ENCODE results near the gene MICU2.

Gene MICU2

GRCh38 chr13:21603531-21604448 lies at the start of gene MICU2:
MICU2 (minus strand) TSS chr13:21604170; CDS start chr13:21604148, 22 bp downstream.
- no peak for FAIRE-seq

DNA sequence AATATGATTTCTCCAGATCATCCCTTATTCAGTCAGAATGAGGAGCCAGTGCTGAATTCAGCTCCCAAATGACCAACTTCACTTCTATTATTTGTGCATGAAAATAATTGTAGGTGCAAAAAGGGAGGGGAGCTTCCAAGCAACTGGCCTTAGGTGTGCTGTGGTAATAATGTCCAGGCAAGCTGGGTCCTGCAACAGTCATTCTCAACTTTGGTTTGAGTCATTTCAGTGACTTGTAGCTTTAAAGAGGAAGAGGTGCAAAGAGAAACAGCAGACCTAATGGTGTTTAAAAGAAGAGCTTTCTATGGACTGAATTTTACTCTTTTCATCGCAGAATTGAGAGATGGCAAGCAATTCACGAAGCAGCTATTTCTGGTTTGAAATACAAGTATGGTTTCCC lies 37.7 kb upstream of the MICU2 start:
- FAIRE-seq: no peak

DNA sequence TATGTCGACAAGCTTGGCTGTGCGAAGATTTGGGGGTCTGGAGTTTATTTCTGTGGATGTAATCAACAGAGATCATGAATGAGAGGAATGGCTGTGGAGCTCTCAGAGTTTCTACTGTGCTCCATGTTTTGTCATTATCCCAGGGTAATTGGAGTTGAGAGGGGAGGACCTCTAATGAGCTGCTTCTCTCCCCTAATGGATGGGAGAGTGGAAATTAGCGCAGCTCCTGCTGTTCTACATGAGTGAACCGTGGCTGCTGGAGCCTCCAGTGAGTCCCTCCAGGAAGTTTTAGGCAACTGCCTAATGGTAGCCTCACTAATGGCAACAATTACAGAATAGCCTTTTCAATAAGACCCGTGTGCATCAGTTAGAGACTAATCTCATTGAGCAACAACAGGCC lies 35.6 kb upstream of the MICU2 start:
- no peak for FAIRE-seq

GRCh38 chr13:21638319-21639282 lies 34.6 kb upstream of the MICU2 start:
- peak; percentile 89 for FAIRE-seq

DNA sequence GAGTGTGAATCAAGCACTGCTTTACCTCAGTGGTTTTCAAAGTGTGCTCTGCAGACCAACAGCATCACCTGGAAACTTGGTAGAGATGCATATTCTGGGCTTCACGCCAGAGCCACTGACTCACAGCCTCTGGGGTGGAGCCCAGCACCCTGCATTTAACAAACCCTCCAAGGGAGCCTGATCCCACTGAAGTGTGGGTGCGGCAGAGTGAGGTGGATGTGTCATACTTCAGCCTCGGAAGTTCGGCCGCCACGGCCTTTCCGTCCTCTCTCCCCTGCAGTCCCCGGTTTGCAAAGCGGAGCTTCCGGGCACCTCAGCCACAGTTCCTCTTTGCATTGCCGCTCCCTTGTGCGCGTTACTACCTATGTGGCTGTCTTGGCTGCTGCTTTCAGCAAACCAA lies 33.3 kb upstream of the MICU2 start:
- FAIRE-seq: no peak

- FAIRE-seq: no peak
Observed at GRCh38 chr13:21636656-21637055, 32.7 kb upstream of the MICU2 start.

GRCh38 chr13:21632196-21632595 lies 28.2 kb upstream of the MICU2 start:
- FAIRE-seq: no peak

DNA sequence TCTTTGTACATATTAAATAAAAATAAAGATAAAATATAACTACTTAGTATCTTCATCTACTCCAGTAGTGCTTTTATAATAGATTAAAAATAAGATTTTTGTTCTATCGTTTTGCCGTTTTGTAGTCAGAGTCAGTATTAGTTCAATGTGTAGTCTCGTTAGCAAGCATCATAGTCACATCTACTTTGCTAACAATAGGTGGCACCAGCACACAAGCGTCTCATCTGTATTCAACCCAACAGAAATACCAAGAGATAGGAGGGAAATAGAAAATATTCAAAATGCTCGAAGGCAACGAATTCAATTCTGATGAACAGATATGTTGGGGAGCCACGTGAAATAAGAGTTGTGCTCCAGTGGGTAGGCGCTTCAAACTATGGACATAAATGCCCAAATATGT lies 21.4 kb upstream of the MICU2 start:
- peak; percentile 56 for FAIRE-seq

- no peak for FAIRE-seq
Observed at GRCh38 chr13:21620861-21621260, 16.9 kb upstream of the MICU2 start.

DNA sequence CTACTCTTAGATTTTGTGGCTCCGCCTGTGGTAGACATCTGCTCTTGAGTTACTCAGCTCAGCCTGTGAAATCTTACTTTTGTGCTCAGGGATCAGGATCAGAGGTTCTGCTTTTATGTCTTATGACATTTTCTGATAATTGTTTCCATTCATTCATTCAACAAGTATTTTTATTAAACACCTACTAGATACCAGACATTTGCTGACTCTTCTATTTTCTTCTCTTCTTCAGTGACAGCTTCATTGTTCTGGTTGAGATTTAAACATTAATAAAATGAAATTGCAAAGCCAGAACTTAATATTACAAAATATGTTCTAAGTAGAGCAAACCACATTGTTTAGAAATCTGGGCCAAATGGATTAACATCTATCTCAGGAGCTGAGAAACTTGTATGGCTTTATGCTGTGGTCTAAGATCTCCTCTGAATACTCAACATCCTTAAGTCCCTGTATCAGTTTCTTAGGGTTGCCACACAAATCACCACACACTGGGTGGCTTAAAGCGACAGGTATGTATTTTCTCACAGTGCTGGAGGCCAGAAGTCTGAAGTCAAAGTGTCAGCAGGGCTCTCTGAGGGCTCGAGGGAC lies 15.8 kb upstream of the MICU2 start:
- no peak for FAIRE-seq

DNA sequence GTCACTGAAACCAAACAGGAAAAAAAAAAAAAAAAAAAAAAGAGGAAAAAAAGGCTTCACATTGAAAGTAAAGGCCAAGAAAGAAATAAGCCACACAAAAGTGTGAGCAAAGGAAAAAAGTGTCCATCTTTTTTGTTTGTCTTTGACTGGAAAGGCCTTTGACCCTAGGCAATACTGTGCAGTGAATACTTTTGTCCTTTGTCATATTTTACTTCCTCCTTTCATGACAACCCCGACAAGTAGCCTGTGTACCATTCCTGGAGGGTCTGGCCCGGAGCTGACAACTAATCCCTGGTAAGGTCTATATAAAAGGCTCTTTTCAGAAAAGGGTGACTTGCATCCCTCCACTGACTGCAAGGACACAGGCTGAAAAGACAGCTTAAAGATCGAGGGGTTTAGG lies 12.9 kb upstream of the MICU2 start:
- FAIRE-seq: no peak

GRCh38 chr13:21616205-21616866 lies 12.4 kb upstream of the MICU2 start:
- no peak for FAIRE-seq

DNA sequence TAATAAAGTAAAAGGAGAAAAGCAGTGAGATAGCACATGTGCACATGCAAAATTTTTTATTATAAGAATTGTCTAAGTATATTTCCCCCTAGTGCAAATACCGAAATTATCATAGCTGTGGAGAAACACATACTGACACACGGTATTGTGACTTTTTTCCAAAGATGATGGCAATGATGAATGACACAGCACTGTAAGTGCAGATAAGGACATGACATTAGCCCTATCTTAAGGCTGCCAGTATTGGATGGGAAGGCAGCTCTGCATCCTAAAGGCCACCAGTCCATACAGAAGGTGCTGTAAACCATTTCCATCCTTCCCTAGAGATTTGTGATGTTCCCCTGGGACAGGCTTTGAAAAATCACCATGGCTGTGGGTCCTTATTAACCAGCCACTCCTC lies 11.5 kb upstream of the MICU2 start:
- no peak for FAIRE-seq

GRCh38 chr13:21613791-21614190 lies 9.8 kb upstream of the MICU2 start:
- FAIRE-seq: no peak

GRCh38 chr13:21611385-21611784 lies 7.4 kb upstream of the MICU2 start:
- no peak for FAIRE-seq

- no peak for FAIRE-seq
Observed at GRCh38 chr13:21610687-21611086, 6.7 kb upstream of the MICU2 start.

- no peak for FAIRE-seq
Observed at GRCh38 chr13:21608961-21609360, 5.0 kb upstream of the MICU2 start.

- no peak for FAIRE-seq
Observed at GRCh38 chr13:21606796-21607195, 2.8 kb upstream of the MICU2 start.

- FAIRE-seq: no peak
Observed at GRCh38 chr13:21606251-21606650, 2.3 kb upstream of the MICU2 start.

GRCh38 chr13:21596722-21597121 lies 7.2 kb downstream of the MICU2 start:
- no peak for FAIRE-seq

- no peak for FAIRE-seq
Observed at GRCh38 chr13:21595546-21595822, 8.5 kb downstream of the MICU2 start.

DNA sequence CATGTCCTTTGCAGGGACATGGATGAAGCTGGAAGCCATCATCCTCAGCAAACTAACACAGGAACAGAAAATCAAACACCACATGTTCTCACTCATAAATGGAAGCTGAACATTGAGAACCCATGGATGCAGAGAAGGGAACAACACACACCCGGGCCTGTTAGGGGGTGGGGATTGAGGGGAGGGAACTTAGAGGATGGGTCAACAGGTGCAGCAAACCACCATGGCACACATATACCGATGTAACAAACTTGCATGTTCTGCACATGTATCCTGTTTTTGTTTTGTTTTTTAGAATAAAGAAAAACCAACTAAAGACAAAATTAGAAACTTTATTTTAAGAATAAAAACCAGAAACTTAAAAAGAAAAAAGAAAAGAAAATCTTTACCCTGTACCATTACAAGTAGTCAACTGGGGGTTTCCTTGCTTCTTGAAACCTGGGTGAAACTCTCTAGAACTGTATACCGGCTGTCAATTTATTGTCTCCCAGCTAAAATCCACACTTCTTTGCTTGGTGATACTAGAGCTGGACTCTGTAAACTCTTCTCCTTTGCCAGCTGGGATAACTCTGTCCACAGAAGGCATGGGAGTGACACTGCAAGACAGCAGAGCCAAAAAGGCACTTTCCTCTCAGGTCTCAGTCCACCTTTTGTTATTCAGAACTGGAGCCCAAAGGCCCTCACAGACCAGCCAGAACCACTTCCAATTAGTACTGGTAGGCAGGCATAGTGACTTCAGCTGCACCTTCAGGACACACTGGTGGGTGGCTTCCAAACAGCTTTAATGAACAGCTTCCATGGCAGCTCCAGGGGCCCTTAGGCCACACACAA lies 9.0 kb downstream of the MICU2 start:
- FAIRE-seq: no peak
